ENCODE measurements around the gene EPS15.

Gene EPS15

DNA sequence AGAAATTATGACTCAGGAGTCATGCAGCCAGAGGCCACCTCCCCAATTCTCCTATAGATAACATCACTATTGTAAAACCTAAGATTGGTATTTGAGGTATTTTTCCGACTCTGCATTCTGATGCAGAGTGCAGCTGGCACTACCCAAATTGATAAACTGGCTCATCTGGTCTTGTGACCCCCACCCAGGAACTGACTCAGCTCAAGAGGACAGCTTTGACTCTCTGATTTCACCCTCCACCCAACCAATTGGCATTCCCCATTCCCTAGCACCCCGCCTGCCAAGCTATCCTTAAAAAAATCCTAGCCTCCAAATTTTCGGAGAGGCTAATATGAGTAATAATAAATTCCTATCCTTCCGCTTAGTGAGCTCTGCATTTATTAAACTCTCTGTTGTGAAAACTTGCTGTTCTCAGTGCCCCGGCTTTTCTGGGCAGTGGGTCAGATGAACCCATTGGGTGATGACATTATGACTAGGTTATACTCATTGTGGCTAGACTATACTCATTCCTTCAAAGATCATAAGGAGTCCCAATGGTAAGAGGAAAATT, 39.4 kb upstream of the EPS15 start:
- Histone ChIP-seq H3K4me1 (peaks cover 0 to 32% (median 7%) of the 10 kb centered on the region in 4 donors), H3K27me3 (no peaks in the 10 kb centered on the region), H3K36me3 (no peaks in the 10 kb centered on the region), H3K9me3 (no peaks in the 10 kb centered on the region), H3K27ac (no peak overlapping the region), H3K4me3 (no peak overlapping the region)
- intact Hi-C loops (cut with DNase I; ENCODE audit: low total_unique reads), result no loop called here
- TF ChIP-seq, protein P1, sequence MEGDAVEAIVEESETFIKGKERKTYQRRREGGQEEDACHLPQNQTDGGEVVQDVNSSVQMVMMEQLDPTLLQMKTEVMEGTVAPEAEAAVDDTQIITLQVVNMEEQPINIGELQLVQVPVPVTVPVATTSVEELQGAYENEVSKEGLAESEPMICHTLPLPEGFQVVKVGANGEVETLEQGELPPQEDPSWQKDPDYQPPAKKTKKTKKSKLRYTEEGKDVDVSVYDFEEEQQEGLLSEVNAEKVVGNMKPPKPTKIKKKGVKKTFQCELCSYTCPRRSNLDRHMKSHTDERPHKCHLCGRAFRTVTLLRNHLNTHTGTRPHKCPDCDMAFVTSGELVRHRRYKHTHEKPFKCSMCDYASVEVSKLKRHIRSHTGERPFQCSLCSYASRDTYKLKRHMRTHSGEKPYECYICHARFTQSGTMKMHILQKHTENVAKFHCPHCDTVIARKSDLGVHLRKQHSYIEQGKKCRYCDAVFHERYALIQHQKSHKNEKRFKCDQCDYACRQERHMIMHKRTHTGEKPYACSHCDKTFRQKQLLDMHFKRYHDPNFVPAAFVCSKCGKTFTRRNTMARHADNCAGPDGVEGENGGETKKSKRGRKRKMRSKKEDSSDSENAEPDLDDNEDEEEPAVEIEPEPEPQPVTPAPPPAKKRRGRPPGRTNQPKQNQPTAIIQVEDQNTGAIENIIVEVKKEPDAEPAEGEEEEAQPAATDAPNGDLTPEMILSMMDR (IDR thresholded peaks at IDR 0.05), result no peak
- no peak for DNase-seq

DNA sequence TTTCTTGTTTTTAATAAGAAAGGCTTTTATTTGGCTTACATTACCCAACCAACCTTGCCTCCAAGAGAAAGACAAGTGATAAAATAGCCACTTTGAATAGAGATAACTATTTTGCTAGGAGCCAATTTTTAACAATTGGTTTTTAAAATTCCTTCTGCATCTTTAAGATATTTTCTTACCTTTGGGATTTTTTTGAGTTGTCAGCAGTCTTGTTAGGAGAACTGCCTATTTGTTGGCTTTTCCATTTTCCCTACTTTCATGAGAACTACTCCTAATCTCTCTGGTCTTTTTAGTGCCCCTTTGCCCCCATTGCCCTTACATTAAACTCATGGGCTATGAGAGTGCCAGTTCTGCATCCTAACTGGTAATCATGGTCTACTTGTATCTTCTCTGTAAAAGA, 38.1 kb upstream of the EPS15 start:
- Histone ChIP-seq H3K9me3 (no peaks in the 10 kb centered on the region), H3K36me3 (no peaks in the 10 kb centered on the region), H3K4me3 (no peak overlapping the region), H3K4me1 (peaks cover 0 to 19% (median 1%) of the 10 kb centered on the region in 4 donors), H3K27me3 (no peaks in the 10 kb centered on the region), H3K27ac (no peak overlapping the region)
- no peak for DNase-seq
- intact Hi-C loops (cut with DNase I; ENCODE audit: low total_unique reads), result no loop called here
- TF ChIP-seq, protein P1 (IDR thresholded peaks at IDR 0.05), result no peak

DNA sequence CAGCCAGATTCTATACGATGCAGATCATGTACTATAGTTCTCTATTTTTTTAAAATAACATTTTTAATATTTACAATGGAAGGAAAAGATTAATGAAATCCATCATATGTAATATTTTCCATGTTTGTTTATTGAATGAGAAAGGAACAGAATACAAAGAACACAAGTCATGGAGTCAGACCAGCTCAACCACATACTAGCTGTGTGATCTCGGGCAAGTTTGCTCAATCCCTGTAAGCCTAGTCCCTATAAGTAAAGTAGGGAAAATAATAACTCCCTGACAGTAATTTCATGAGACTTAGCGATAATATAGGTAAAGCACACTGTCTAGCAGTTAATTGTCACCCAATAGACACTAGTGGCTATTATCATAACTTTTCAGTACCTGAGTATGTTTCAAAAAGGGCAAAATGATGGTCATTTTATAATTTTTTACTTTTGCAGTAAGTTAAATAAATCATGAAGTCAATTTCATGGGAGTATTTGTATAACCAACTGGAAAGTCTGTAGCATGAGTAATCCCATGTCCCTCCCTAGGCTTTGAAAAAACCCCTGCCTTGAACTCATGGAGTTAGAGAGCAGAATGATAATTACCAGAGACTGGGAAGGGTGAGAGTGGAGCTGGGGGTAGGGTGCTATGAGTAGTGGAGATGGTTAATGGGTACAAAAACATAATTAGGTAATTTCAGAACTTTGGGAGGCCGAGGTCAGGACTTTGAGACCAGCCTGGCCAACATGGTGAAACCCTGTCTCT, 37.0 kb upstream of the EPS15 start:
- TF ChIP-seq, protein P1 (IDR thresholded peaks at IDR 0.05), result no peak
- intact Hi-C loops (cut with DNase I; ENCODE audit: low total_unique reads), result no loop called here
- Histone ChIP-seq H3K9me3 (no peaks in the 10 kb centered on the region), H3K4me3 (no peak overlapping the region), H3K27me3 (no peaks in the 10 kb centered on the region), H3K27ac (no peak overlapping the region), H3K4me1 (peaks cover 0 to 8% (median 0%) of the 10 kb centered on the region in 4 donors), H3K36me3 (no peaks in the 10 kb centered on the region)
- DNase-seq, result no peak

DNA sequence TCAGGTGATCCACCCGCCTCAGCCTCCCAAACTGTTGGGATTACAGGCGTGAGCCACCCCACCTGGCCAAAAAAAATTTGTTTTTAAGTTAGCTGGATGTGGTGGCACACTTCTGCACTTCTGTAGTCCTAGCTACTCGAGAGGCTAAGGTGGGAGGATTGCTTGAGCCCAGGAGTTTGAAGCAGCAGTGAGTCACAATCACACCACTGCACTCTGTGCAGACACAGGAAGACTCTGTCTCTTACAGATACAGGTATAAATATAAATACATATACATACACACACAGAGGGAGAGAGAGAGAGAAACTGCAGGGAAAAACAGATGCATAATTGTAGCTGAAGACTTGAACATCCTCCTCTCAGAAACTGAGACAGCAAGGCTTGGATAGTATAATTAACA, 34.8 kb upstream of the EPS15 start:
- Histone ChIP-seq H3K36me3 (no peaks in the 10 kb centered on the region), H3K4me1 (no peaks in the 10 kb centered on the region), H3K4me3 (no peak overlapping the region), H3K9me3 (no peaks in the 10 kb centered on the region), H3K27ac (no peak overlapping the region), H3K27me3 (no peaks in the 10 kb centered on the region)
- TF ChIP-seq, protein P1 (IDR thresholded peaks at IDR 0.05), result no peak
- intact Hi-C loops (cut with DNase I; ENCODE audit: low total_unique reads), result no loop called here
- DNase-seq, result no peak

DNA sequence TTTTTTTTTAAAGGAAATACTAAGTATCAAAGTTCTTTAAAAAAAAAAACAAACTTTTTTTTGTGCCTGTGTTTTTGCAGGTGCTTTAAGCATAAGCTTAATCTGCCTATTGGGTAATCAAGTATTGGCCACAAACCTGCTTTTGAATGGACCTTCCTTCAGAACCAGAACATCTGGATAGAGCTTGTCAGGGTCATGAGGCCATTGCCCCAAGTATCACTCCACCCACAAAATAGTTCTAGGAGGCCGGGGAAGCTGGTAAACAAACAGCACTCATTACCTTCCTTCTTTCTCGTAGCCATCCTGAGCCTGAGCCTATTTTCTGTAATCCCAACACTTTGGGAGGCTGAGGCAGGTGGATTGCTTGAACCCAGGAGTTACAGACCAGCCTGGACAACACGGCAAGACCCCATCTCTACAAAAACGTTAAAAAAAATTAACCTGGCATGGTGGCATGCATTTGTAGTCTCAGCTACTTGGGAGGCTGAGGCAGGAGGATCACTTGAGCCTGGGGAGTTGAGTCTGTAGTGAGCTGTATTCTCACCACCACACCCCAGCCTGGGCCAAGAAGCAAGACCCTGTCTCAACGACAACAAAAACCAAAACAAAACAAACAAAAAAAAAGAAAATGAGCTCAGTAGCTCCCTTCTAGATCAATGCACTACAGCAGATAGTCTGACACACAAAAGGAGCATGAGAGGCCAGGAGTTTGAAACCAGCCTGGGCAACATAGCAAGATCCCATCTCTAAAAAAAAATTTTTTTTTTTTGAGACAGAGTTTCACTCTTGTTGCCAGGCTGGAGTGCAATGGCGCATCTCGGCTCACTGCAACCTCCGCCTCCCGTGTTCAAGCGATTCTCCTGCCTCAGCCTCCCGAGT, 34.1 kb upstream of the EPS15 start:
- no peak for DNase-seq
- H3K36me3 ChIP-seq, result no peaks in the 10 kb centered on the region
- H3K27ac ChIP-seq, result no peak overlapping the region
- no peaks in the 10 kb centered on the region for H3K9me3 ChIP-seq
- TF ChIP-seq, protein P1 (IDR thresholded peaks at IDR 0.05), result no peak
- H3K27me3 ChIP-seq, result no peaks in the 10 kb centered on the region
- no peak overlapping the region for H3K4me3 ChIP-seq
- intact Hi-C loops (cut with DNase I; ENCODE audit: low total_unique reads), result no loop called here
- no peaks in the 10 kb centered on the region for H3K4me1 ChIP-seq
